Measurements from ENCODE around the gene OVCA2.

The OVCA2 gene

GRCh38 chr17:2081564-2081963, 39.7 kb downstream of the OVCA2 start:
- DNase-seq (ENCODE audit: low read depth), result peak; percentile 89
- TF ChIP-seq CTCF (conservative IDR thresholded peaks at IDR 0.05; ENCODE audit: control insufficient read depth, insufficient read depth, low read depth, low read length), result no peak
- no peak overlapping the region for H3K4me3 ChIP-seq (ENCODE audit: control insufficient read depth, low read depth, low read length)

GRCh38 chr17:2082003-2082781, 40.4 kb downstream of the OVCA2 start:
- DNase-seq (ENCODE audit: low read depth), result peak; percentile 38
- H3K4me3 ChIP-seq (ENCODE audit: control insufficient read depth, low read depth, low read length), result no peak overlapping the region
- no peak for TF ChIP-seq CTCF (conservative IDR thresholded peaks at IDR 0.05; ENCODE audit: control insufficient read depth, insufficient read depth, low read depth, low read length)

GRCh38 chr17:2083613-2084035, 41.8 kb downstream of the OVCA2 start:
- no peak for TF ChIP-seq CTCF (conservative IDR thresholded peaks at IDR 0.05; ENCODE audit: control insufficient read depth, insufficient read depth, low read depth, low read length)
- peak; percentile 25 for DNase-seq (ENCODE audit: low read depth)
- H3K4me3 ChIP-seq (ENCODE audit: control insufficient read depth, low read depth, low read length), result no peak overlapping the region

GRCh38 chr17:2084036-2084765, 42.4 kb downstream of the OVCA2 start:
- peak; percentile 87 for DNase-seq (ENCODE audit: low read depth)
- no peak overlapping the region for H3K4me3 ChIP-seq (ENCODE audit: control insufficient read depth, low read depth, low read length)
- no peak for TF ChIP-seq CTCF (conservative IDR thresholded peaks at IDR 0.05; ENCODE audit: control insufficient read depth, insufficient read depth, low read depth, low read length)

GRCh38 chr17:2084766-2085647, 43.2 kb downstream of the OVCA2 start:
- TF ChIP-seq CTCF (conservative IDR thresholded peaks at IDR 0.05; ENCODE audit: control insufficient read depth, insufficient read depth, low read depth, low read length), result no peak
- peak; percentile 95 for DNase-seq (ENCODE audit: low read depth)
- H3K4me3 ChIP-seq (ENCODE audit: control insufficient read depth, low read depth, low read length), result no peak overlapping the region

- DNase-seq (ENCODE audit: low read depth), result peak; percentile 81
- H3K4me3 ChIP-seq (ENCODE audit: control insufficient read depth, low read depth, low read length), result no peak overlapping the region
- TF ChIP-seq CTCF (conservative IDR thresholded peaks at IDR 0.05; ENCODE audit: control insufficient read depth, insufficient read depth, low read depth, low read length), result no peak
Measured at GRCh38 chr17:2085648-2085949, 43.8 kb downstream of the OVCA2 start.
